Measurements from ENCODE around the gene ECT2L.

Gene ECT2L

DNA sequence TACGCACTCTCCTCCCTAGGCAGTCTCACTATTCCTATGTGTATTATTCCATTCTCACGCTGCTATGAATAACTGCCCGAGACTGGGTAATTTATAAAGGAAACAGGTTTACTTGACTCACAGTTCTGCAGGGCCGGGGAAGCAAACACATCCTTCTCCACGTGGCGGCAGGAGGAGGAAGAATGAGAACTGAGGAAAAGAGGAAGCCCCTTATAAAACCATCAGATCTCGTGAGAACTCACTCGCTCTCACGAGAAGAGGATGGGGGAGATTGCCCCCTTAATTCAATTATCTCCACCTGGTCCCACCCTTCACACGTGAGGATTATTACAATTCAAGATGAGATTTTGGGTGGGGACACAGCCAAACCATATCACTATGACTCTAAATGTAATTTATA, 61.9 kb downstream of the ECT2L start:
- DNase-seq (ENCODE audit: low spot score) = no peak

DNA sequence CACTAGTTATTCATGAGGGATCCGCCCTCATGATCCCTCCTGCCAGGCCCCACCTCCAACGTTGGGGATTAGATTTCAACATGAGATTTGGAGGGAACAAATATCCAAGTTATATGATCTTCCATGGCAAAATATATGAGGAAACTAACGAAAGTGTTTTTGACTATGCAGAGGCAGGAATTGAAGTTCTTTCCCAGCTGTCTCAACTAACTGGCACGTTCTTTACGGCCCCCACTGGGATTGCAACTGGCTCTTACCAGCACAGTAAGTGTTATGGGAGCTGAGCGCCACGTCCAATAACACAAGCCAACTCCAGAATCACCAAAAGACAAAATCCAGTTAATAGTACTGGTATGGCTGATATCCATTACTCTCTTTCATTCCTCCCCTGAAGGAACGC, 66.6 kb downstream of the ECT2L start:
- no peak for DNase-seq (ENCODE audit: low spot score)

DNA sequence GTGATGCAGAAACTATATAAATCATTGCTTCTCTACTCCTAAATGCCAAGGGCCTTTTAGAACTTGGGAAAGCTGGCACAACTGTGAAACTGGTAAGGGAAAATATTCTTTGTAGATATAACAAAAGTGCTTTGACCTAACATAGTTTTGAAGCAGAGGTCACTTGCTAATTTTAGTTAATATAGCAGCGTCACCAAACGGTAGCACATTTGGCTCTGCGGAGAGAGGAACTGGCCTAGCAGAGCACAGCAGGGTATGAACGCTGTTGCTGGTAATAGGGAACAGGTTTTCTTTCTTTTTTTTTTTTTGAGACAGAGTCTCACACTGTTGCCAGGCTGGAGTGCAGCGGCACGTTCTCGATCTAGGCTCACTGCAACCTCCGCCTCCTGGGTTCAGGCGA, 67.4 kb downstream of the ECT2L start:
- DNase-seq (ENCODE audit: low spot score) = no peak

DNA sequence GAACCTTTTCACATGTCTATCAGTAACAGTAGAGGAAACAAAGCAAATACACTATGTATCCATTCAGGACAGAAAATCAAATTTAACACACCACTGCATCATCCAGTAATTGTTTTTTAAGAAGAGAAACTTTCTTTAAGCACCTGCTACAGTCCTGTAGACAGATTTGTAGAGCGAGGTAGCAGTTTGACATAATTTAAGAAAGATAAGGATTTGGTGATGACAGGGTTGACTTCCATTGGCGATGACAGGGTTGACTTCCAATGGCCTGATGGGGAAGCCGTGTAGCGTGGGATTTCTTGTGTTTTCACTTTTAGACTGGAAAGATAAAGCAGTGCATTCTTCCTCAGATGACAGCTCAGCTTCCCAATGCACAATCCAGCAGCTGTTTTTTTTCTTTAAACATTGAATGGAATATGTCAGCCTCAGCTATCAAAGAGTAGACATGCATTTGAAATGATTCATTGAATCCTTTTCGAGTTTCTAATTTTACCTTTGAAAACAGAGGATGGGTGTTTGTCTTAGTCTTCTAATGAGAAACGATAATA, 68.5 kb downstream of the ECT2L start:
- DNase-seq (ENCODE audit: low spot score) = no peak

DNA sequence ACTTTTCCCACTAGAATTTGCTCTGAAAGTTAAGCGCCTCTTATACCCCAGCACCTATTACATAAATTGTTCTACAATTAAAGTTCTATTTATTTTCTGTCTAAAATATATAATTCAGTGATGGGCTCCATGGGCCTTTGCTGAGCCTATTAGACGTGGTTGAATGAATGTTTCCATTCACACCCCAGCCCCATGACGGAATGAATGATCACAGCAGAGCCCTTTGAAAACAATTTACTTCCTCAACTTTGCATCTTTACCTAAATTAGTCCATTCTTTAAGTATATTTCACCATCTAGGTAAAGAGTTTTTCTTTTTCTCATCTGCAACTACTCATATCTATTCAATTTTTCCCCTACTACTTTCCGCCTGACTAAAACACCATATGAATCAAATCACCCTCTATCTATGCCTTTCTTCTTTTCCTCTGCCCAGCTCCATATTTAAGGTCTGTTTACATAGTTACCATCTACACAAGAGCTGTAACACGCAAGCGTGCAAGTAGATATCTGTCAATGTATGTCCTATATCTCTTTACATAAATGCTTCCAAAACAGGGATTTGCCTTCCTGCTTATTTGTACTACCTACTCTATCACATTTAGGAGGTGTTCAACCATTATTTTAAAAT, 69.7 kb downstream of the ECT2L start:
- no peak for DNase-seq (ENCODE audit: low spot score)

DNA sequence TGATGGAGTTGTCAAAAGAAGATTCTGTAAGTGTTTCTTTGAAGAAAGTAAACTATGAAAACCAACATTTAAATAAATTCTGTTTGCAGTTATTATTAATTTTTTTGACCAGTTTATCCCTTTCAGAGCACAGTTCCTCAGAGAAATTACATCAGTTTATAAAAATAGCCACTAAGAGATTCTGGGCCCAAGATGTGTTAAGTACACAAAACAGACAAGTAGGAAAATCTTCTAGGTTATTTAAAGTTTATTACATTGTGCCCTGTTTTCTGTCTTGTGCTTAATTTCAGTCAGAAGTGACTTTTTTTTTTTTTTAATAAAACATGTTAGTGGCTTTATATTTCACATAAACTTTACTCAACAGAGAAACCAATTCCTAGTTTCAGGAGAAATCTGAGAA, 72.3 kb downstream of the ECT2L start:
- no peak for DNase-seq (ENCODE audit: low spot score)

DNA sequence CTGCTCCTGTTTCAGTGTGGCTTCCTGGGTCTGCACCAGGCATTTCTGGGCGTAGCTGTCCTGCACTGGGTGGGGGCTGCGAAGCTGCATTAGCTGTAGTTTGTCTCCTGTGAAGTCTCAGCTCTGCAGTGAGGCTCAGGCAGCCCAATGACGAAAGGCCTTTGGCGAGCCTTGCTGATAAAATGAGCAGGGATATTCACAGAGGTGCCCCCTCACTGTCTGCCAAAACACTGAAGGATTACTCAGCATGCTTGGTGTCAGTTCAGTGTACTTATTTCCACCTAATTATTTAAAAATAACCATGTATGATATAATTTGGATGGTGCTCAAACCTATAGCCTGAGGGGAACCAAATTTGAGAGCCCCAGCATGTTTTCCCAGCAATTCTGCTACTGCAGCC, 73.5 kb downstream of the ECT2L start:
- DNase-seq (ENCODE audit: low spot score) = no peak

DNA sequence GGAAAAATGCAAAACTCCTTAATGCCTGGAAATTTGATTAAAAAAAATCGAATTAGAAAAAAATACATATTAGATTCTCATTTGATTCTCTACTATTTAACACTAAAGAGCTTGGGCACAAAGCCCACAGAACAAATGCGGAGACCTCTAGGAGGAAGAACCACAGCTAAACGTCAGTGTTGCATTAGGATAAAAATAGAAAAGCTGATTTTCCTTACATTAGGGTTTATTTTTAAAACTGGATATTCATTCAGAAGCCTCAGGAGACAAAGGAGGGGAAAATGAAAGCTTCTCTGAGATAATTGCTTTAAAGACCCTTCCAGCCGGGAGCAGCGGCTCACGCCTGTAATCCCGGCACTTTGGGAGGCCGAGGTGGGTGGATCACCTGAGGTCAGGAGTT, 77.3 kb downstream of the ECT2L start:
- no peak for DNase-seq (ENCODE audit: low spot score)

DNA sequence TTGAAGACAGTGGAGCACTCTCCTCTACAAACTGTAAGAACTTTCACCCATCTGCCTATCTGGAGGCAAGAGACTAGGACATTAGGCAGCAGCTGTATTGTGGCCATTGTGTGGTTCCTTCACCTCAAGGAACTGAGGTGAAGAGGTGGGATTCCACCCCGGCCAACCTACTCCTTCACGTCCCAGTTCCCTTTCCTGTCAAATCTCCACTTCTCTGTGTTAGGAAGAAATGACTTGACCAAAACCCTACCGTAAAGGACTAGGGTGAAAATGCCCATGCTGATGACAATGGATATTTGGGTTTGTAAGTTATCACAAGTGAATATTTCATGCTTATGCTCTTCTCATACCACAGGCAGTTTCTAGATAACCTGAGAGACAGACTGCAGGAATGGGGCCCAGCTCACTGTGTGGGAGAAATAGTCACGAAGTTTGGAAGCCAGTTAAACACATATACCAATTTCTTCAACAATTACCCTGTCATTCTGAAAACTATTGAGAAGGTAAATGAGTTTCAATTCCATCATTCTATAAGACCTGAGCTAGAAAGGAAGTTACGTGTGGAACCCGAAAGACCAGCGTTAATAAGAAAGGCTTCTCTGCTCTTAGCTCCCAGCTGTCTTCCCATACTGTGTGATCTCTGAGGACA, 86.6 kb downstream of the ECT2L start:
- DNase-seq (ENCODE audit: low spot score) = no peak

DNA sequence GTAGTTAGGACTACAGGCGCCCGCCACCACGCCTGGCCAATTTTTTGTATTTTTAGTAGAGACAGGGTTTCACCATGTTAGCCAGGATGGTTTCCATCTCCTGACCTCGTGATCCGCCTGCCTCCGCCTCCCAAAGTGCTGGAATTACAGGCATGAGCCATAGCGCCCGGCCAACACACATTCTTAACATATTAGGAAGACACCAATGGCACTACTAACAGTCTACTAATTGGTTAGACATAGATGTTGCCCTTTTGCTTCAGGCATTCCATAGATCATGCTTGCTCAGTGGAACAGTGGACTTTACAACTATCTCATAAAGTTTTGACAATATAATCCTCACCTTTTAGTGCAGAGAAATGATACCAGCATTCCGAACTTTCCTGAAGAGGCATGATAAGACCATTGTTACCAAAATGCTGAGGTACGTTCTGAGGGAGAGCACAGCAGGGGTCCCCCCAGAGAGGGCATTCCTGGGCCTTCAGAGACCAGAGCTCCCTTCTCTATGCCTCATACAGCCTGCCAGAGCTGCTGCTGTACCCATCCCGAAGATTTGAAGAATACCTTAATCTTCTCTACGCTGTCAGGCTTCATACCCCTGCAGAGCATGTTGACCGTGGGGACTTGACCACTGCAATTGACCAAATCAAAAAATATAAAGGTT, 89.4 kb downstream of the ECT2L start:
- DNase-seq (ENCODE audit: low spot score) = no peak

DNA sequence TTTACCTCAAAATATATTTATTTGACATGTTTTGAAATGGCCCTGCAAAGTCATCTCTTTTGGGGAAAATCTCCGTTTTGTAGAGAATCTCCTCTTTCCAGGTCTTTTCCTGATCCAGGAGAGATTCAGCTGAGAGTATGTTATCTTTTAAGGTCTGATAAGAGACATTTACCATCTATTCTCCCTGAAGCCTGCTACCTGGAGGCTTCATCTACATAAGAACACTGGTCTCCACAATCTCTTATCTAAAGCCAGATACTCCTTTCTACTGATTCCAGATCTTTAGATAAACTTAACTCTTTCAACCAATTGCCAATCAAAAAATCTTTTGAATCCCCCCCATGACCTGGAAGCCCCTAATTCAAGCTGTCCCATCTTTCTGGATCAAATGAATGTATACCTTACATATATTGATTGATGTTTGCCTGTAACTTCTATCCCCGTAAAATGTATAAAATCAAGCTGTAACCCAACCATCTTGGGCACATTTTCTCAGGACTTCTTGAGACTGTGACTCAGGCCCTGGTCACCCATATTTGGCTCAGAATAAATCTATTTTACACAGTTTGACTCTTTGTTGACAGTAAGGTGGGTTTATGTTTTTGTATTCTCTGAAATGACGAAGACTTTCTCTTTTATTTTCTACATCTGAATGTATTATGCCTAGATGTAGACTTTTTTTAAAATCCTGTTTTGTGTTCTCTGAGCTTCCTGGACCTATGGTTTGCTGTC, 95.5 kb downstream of the ECT2L start:
- no peak for DNase-seq (ENCODE audit: low spot score)

DNA sequence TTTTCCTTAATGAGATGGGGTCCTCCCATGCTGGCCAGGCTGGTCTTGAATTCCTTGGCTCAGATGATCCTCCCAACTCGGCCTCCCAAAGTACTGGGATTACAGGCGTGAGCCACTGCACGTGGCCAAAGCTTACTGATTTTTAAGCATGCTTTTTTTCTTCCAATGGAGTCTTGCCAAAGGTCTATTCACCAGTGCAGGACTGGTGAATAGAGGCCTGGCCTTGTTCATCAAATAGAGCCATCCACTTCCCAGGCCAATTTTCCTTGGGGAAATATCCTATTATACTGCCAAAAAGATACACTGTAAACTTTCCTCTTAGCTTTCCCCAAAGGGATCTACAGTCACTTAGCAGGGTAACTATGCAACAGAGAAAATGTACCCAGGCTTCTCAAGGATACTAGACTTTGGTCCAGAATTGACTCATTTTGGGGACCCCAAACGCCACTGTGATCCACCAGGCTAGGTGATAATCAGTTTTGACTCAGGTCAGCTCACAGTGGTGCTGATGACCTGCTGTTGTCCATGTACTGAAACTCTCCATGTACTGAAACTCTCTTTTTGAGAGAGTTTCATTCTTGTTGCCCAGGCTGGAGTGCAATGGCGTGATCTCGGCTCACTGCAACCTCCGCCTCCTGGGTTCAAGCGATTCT, 100.3 kb downstream of the ECT2L start:
- DNase-seq (ENCODE audit: low spot score) = no peak

DNA sequence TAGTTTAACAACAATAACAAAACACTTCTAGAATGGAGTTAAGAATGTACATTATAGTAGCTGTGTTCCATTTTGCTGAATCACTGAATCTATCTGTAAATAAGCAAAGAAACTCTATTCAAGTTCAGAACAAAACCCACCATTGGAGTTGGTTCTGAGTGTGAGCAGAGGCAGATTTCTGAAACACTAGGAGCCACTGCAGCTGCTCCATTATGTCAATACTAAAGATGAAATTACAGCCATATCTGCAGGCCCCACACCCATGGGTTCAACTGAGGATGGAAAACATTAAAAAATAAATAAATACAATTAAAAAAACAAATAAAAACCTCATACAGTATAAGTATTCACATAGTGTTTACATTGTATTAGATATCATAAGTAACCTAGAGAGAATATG, 101.1 kb downstream of the ECT2L start:
- no peak for DNase-seq (ENCODE audit: low spot score)

DNA sequence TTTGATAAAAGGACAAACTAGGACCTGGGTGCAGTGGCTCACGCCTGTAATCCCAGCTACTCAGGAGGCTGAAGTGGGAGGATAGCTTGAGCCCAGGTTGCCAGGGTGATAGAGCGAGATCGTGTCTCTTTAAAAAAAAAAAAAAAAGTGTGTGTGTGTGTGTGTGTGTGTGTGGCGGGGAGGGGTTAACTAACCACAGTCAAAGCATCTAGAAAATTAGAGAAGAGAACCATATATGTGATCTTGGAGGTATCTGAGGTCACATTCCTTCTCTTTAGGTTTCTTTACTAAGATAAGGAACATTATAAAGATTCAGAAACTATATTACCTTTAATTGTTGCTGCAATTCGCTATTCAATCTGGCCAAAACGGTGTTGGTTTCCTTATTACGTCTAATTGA, 111.3 kb downstream of the ECT2L start:
- no peak for DNase-seq (ENCODE audit: low spot score)

DNA sequence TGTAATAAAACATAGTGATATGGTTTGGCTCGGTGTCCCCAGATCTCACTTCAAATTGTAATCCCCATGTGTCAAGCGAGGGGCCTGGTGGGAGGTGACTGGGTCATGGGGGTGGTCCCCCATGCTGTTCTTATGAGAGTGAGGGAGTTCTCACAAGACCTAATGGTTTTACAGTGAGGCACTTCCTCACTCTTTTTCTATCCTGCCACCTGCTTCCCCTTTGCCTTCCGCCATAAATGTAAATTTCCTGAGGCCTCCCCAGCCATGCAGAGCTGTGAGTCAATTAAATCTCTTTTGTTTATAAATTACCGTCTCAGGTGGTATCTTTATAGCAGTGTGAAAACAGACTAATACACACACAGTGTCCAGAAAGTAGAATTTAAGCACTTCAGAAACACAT, 113.6 kb downstream of the ECT2L start:
- no peak for DNase-seq (ENCODE audit: low spot score)

DNA sequence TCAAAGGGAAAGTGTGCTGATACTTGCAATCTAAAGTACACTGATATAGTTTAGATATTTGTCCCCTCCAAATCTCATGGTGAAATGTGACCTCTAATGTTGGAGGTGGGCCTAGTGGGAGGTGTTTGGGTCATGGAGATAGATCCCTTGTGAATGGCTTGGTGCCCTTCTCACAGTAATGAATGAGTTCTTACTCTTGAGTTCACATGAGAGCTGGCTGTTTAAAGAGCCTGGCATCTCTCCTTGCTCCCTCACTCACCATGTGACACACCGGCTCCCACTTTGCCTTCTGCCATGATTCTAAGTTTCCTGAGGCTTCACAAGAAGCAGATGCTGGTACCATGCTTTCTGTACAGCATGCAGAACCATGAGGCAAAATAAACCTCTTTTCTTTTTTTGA, 114.1 kb downstream of the ECT2L start:
- DNase-seq (ENCODE audit: low spot score) = no peak

DNA sequence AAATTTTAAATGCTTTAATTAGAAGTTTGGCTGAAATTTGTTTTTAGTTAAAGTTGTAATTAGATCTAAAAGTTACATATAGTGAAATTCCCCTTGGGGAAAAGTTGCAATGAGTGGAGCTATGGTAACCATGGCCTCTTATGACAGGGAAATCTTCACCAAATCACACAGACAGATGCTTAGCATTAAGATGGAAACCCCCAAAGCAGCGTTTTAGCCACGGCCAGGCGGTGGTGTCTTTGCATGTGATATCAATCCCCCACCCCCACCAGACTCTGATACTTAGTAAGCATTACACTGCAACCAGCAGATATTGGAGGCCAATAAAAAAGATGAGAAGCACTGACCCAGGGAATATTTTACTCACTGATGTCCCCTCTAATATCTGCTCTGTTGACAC, 116.4 kb downstream of the ECT2L start:
- no peak for DNase-seq (ENCODE audit: low spot score)

DNA sequence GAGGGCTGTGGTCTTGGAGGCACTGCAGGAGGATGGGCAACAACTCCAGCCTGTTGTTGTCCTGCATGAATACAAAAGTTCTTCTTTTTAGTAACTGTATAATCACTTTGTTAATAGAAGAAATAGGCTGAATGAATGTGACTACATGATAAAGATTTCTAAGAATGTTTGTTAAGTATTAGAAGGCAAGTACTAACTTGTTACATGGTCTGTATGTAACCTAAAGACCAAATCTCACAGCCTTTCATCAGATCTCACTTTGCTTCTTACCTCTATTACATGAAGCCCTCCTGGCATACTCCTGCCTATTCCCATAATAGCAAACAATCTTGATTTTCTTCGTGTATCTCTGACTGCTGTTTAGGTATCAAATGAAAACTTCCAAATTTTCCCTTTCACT, 118.8 kb downstream of the ECT2L start:
- DNase-seq (ENCODE audit: low spot score) = no peak

DNA sequence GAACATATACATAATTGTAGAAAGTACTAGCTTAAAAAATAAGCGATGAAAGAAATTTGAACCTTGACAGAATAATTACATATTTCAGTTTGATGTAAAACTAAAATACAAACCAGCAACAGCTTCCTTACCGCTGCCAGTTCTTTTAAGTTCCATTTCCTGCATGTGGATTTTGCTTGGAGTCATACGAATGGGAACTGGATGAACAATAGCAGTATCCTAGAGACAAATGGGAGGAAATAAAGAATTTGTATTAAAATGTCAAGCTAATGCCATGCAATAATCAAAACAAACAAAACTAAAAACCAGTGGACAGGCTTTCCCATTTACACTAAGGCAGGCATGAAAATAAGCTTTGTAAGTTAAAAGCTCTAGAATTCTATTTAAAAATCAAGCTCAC, 125.0 kb downstream of the ECT2L start:
- no peak for DNase-seq (ENCODE audit: low spot score)

DNA sequence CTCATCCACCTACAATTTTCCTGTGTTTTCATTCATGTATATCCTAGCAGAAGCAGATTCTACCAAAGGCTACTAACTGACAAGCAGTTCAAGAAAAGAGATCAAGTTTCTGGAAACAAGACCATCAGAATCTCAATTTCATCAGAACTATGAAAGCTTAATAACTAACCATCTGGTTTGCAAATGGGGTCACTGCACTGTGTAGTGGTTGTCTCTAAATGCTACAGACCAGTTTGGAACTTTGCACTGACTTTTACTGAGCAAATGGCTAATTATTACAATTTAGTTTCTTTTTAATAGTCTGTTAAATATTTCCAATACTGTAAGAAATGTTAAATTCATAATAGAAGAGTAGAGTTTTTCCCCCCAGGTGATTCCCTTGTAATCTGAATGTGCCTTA, 127.7 kb downstream of the ECT2L start:
- DNase-seq (ENCODE audit: low spot score) = no peak

DNA sequence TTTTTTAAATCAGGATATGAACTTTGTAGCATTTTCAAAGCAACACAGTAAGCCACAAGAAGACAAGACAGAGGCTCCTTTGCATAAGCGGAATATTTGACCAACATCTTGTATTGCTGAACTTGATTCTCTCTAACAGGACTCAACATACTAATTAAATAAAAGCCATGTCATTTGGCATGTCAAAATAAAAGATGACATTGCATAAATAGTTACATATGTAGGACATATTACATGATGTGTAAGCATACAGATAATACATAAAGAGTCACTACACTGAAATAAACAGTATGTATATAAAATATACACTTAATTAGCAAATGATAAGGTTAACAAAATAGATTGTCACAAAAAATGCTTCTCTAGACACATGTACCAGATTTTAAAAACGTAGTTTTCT, 129.9 kb downstream of the ECT2L start:
- no peak for DNase-seq (ENCODE audit: low spot score)

DNA sequence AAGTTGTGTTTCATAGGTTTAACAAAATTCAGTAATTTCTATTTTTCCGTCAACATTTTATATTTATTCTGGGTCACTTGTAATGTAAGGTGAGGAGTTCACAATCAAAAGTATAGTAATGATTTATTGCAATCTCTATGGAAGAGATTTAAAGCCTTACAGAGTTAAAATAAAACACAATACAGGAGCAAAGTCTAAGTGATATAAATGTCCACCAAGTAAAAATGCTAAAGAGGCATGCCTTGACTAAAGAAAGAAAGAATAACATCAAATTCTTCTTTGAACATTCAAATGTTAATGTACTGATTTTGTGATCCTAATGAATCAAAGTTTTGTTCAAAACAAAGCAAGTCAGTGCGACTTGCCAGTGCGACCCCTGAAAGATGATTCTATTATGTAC, 130.7 kb downstream of the ECT2L start:
- no peak for DNase-seq (ENCODE audit: low spot score)

Measured in D341Med (cell line).